ENCODE measurements around the gene MRFAP1L1.

Gene MRFAP1L1

GRCh38 chr4:6673660-6674499 is 35.8 kb downstream of the MRFAP1L1 start:
- H3K4me3 ChIP-seq (ENCODE audit: low read depth, low read length): peak overlapping the region; percentile 52
- ChIA-PET CTCF (interaction anchor here (0.6 to 2.8 kb wide), 5 partner anchors 10 to 395 kb away, joined by 3 to 9 read pairs (median 3); no protein-coding TSS in a partner anchor), POLR2A (interaction anchor here (0.6 to 1.9 kb wide), 16 partner anchors 10 to 414 kb away, joined by 3 to 17 read pairs (median 4); partner anchors contain the start of genes MAN2B2, MRFAP1, MRFAP1L1 and WFS1)
- H3K4me1 ChIP-seq (ENCODE audit: control insufficient read depth, insufficient read depth, low read length): no peaks in the 10 kb centered on the region
- peak overlapping the region; percentile 75 for H3K27ac ChIP-seq (ENCODE audit: extremely low read depth, low read depth, low read length)
- peaks cover 0 to 30% of the 10 kb centered on the region in 2 experiments; a peak in 2 of 3 replicates for H3K36me3 ChIP-seq (ENCODE audit: control insufficient read depth in 2 of 2, insufficient read depth in 1 of 2, low read length in 2 of 2)
- H3K9me3 ChIP-seq (ENCODE audit: control insufficient read depth, insufficient read depth, low read depth, low read length): no peaks in the 10 kb centered on the region
- TF ChIP-seq ZNF302 (tag by site-specific recombination; IDR thresholded peaks at IDR 0.05; ENCODE audit: low read depth): no peak
- TF ChIP-seq SCRT1 (tag by site-specific recombination; IDR thresholded peaks at IDR 0.05; ENCODE audit: borderline replicate concordance): peak; percentile 96
- peak; percentile 69; the same call in 1 of the 2 replicates for TF ChIP-seq ZNF692 (tag by site-specific recombination; IDR thresholded peaks at IDR 0.05)
- TF ChIP-seq SP3 (tag by site-specific recombination; IDR thresholded peaks at IDR 0.05): peak; percentile 57
- TF ChIP-seq ZNF548 (tag by site-specific recombination; IDR thresholded peaks at IDR 0.05): no peak
- no peak for TF ChIP-seq ZNF10 (tag by site-specific recombination; IDR thresholded peaks at IDR 0.05)
- no peak for TF ChIP-seq ZNF18 (tag by site-specific recombination; IDR thresholded peaks at IDR 0.05)
- peak; percentile 32; the same call in 1 of the 2 replicates for TF ChIP-seq PRDM10 (tag by site-specific recombination; IDR thresholded peaks at IDR 0.05)
- TF ChIP-seq REST (tag by site-specific recombination; IDR thresholded peaks at IDR 0.05): peak; percentile 11; the same call in 1 of the 2 replicates
- no peak for TF ChIP-seq ZNF488 (tag by site-specific recombination; IDR thresholded peaks at IDR 0.05)
- peak; percentile 24; the same call in 1 of the 2 replicates for TF ChIP-seq SP7 (tag by site-specific recombination; IDR thresholded peaks at IDR 0.05)
- 0 out of 2 replicates have a peak, but pooled peaks have one; percentile 4 for TF ChIP-seq ZNF449 (tag by site-specific recombination; IDR thresholded peaks at IDR 0.05)
- 0 out of 2 replicates have a peak, but pooled peaks have one; percentile 38 for TF ChIP-seq ZNF2 (tag by site-specific recombination; IDR thresholded peaks at IDR 0.05)
- TF ChIP-seq HOXD13 (CRISPR knock-in tag; IDR thresholded peaks at IDR 0.05; ENCODE audit: borderline replicate concordance): no peak
- peak; percentile 6; the same call in 1 of the 2 replicates for TF ChIP-seq ZBTB17 (tag by site-specific recombination; IDR thresholded peaks at IDR 0.05)
- TF ChIP-seq ZBTB26 (tag by site-specific recombination; optimal IDR thresholded peaks at IDR 0.05): peak; percentile 96
- peak; percentile 84; the same call in 1 of the 2 replicates for TF ChIP-seq ZBTB10 (tag by site-specific recombination; IDR thresholded peaks at IDR 0.05)

All from HEK293 (cell line).